Measurements from ENCODE around the gene AOX1. TPM values are rescaled to one million over a fixed set of nuclear protein-coding genes. Genes with fewer than 3 reads are reported as not detected.
"Not testable (repeated sequence)": the region's sequence is repeated elsewhere in the genome, so short reads cannot be mapped to it uniquely, and the experiment has no call there.

AOX1 gene
- polyA plus RNA-seq (ENCODE audit: insufficient read length in 4 of 4), result 1 to 10 TPM; 2.3 to 2.5 (median 2.3) TPM

- peak in 3 of 4 donors; percentile 34 to 45 (median 44) for DNase-seq (ENCODE audit: low read depth in 4 of 4, low spot score in 2 of 4)
Measured at GRCh38 chr2:200585730-200586643, at the start of gene AOX1. AOX1 (plus strand) TSS chr2:200586014; CDS start chr2:200586109, 95 bp downstream.

GRCh38 chr2:200538139-200538538, 47.7 kb upstream of the AOX1 start:
- no peak for DNase-seq (ENCODE audit: low read depth in 4 of 4, low spot score in 2 of 4)

- no peak for DNase-seq (ENCODE audit: low read depth in 4 of 4, low spot score in 2 of 4)
Measured at GRCh38 chr2:200540793-200541192, 45.0 kb upstream of the AOX1 start.

GRCh38 chr2:200566596-200566995, 19.2 kb upstream of the AOX1 start:
- DNase-seq (ENCODE audit: low read depth in 4 of 4, low spot score in 2 of 4), result not testable (repeated sequence)

GRCh38 chr2:200567932-200568331, 17.9 kb upstream of the AOX1 start:
- no peak for DNase-seq (ENCODE audit: low read depth in 4 of 4, low spot score in 2 of 4)

GRCh38 chr2:200575957-200576356, 9.9 kb upstream of the AOX1 start:
- DNase-seq (ENCODE audit: low read depth in 4 of 4, low spot score in 2 of 4), result no peak

GRCh38 chr2:200577027-200577426, 8.8 kb upstream of the AOX1 start:
- DNase-seq (ENCODE audit: low read depth in 4 of 4, low spot score in 2 of 4), result no peak

- DNase-seq (ENCODE audit: low read depth in 4 of 4, low spot score in 2 of 4), result no peak
Measured at GRCh38 chr2:200578778-200579177, 7.0 kb upstream of the AOX1 start.

GRCh38 chr2:200584639-200585038, 1.2 kb upstream of the AOX1 start:
- DNase-seq (ENCODE audit: low read depth in 4 of 4, low spot score in 2 of 4), result no peak

GRCh38 chr2:200585340-200585729, 479 bp upstream of the AOX1 start:
- DNase-seq (ENCODE audit: low read depth in 4 of 4, low spot score in 2 of 4), result no peak

- DNase-seq (ENCODE audit: low read depth in 4 of 4, low spot score in 2 of 4), result no peak
Measured at GRCh38 chr2:200586644-200586975, 796 bp downstream of the AOX1 start.

- no peak for DNase-seq (ENCODE audit: low read depth in 4 of 4, low spot score in 2 of 4)
Measured at GRCh38 chr2:200587007-200587616, 1.3 kb downstream of the AOX1 start.

- DNase-seq (ENCODE audit: low read depth in 4 of 4, low spot score in 2 of 4), result no peak
Measured at GRCh38 chr2:200588076-200588678, 2.4 kb downstream of the AOX1 start.

GRCh38 chr2:200590090-200590489, 4.3 kb downstream of the AOX1 start:
- no peak for DNase-seq (ENCODE audit: low read depth in 4 of 4, low spot score in 2 of 4)

GRCh38 chr2:200591308-200591707, 5.5 kb downstream of the AOX1 start:
- DNase-seq (ENCODE audit: low read depth in 4 of 4, low spot score in 2 of 4), result no peak

GRCh38 chr2:200592406-200593075, 6.7 kb downstream of the AOX1 start:
- peak in 1 of 4 donors; percentile 27 for DNase-seq (ENCODE audit: low read depth in 4 of 4, low spot score in 2 of 4)

- no peak for DNase-seq (ENCODE audit: low read depth in 4 of 4, low spot score in 2 of 4)
Measured at GRCh38 chr2:200593905-200594304, 8.1 kb downstream of the AOX1 start.

- no peak for DNase-seq (ENCODE audit: low read depth in 4 of 4, low spot score in 2 of 4)
Measured at GRCh38 chr2:200595913-200596312, 10.1 kb downstream of the AOX1 start.

- no peak for DNase-seq (ENCODE audit: low read depth in 4 of 4, low spot score in 2 of 4)
Measured at GRCh38 chr2:200596774-200597570, 11.2 kb downstream of the AOX1 start.

GRCh38 chr2:200599206-200599605, 13.4 kb downstream of the AOX1 start:
- no peak for DNase-seq (ENCODE audit: low read depth in 4 of 4, low spot score in 2 of 4)
